ENCODE results near the gene NR2F6. TPM values are rescaled to one million over a fixed set of nuclear protein-coding genes. Genes with fewer than 3 reads are reported as not detected.
A peak's percentile ranks its signal among the peaks of the same experiment; 100 is the strongest.

NR2F6 gene
- polyA plus RNA-seq, 1 donor, result 61.1 TPM

DNA sequence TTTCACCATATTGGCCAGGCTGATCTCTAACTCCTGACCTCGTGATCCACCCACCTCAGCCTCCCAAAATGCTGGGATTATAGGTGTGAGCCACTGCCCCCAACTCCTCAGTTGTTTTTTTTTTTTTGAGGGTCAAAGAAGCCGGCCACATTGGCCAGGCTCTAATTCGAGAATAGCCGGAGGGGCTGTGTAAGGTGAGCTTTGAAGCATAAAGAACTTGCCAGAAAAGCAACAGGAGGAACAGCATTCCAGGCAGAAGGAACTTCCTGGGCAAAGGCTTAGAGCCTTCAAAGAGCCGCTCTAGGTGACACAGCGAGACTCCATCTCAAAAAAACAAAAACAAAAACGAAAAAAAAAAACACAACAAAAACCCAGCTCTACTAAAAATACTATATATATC is 20.3 kb upstream of the NR2F6 start:
- 60% methylated on average over 1 of the region's 7 CpGs for WGBS (ENCODE audit: insufficient coverage, low lambda C conversion rate)
- Histone ChIP-seq H3K4me1 (ENCODE audit: control insufficient read depth, insufficient read depth, low read length) (peaks cover 6% of the 10 kb centered on the region), H3K4me3 (ENCODE audit: low read length) (no peak overlapping the region), H3K27ac (ENCODE audit: low read length) (no peak overlapping the region), H3K27me3 (ENCODE audit: control insufficient read depth, insufficient read depth, low read length) (no peaks in the 10 kb centered on the region), H3K9me3 (ENCODE audit: control insufficient read depth, low read depth, low read length) (no peaks in the 10 kb centered on the region), H3K36me3 (ENCODE audit: control insufficient read depth, insufficient read depth, low read length) (peaks cover 8% of the 10 kb centered on the region)
- DNase-seq, result no peak

- H3K4me1 ChIP-seq (ENCODE audit: control insufficient read depth, insufficient read depth, low read length), result peaks cover 6% of the 10 kb centered on the region
- H3K36me3 ChIP-seq (ENCODE audit: control insufficient read depth, insufficient read depth, low read length), result peaks cover 5% of the 10 kb centered on the region
- peaks cover under 1% of the 10 kb centered on the region for H3K9me3 ChIP-seq (ENCODE audit: control insufficient read depth, low read depth, low read length)
- peak within 1 kb of the TSS; percentile 10 for H3K4me3 ChIP-seq (ENCODE audit: low read length)
- DNase-seq, result no peak
- H3K27ac ChIP-seq (ENCODE audit: low read length), result no peak within 1 kb of the TSS
- H3K27me3 ChIP-seq (ENCODE audit: control insufficient read depth, insufficient read depth, low read length), result no peaks in the 10 kb centered on the region
- 50% methylated on average over 2 of the region's 5 CpGs for WGBS (ENCODE audit: insufficient coverage, low lambda C conversion rate)
These were observed 18.9 kb upstream of the NR2F6 start, which contains the start of gene USHBP1 for GRCh38 chr19:17264641-17264979. Gene USHBP1 (minus strand): TSS chr19:17264745. CDS start chr19:17264299, 446 bp downstream.

GRCh38 chr19:17263712-17264640 is 18.3 kb upstream of the NR2F6 start:
- Histone ChIP-seq H3K27me3 (ENCODE audit: control insufficient read depth, insufficient read depth, low read length) (no peaks in the 10 kb centered on the region), H3K4me1 (ENCODE audit: control insufficient read depth, insufficient read depth, low read length) (peaks cover 6% of the 10 kb centered on the region), H3K27ac (ENCODE audit: low read length) (no peak overlapping the region), H3K4me3 (ENCODE audit: low read length) (peak overlapping the region; percentile 10), H3K9me3 (ENCODE audit: control insufficient read depth, low read depth, low read length) (peaks cover 7% of the 10 kb centered on the region), H3K36me3 (ENCODE audit: control insufficient read depth, insufficient read depth, low read length) (peaks cover 4% of the 10 kb centered on the region)
- DNase-seq, result no peak
- 86% methylated on average over 1 of the region's 23 CpGs for WGBS (ENCODE audit: insufficient coverage, low lambda C conversion rate)

- no peaks in the 10 kb centered on the region for H3K36me3 ChIP-seq (ENCODE audit: control insufficient read depth, insufficient read depth, low read length)
- no peak overlapping the region for H3K27ac ChIP-seq (ENCODE audit: low read length)
- no peak overlapping the region for H3K4me3 ChIP-seq (ENCODE audit: low read length)
- no peaks in the 10 kb centered on the region for H3K27me3 ChIP-seq (ENCODE audit: control insufficient read depth, insufficient read depth, low read length)
- H3K9me3 ChIP-seq (ENCODE audit: control insufficient read depth, low read depth, low read length), result peaks cover 7% of the 10 kb centered on the region
- no peaks in the 10 kb centered on the region for H3K4me1 ChIP-seq (ENCODE audit: control insufficient read depth, insufficient read depth, low read length)
- no peak for DNase-seq
- WGBS (ENCODE audit: insufficient coverage, low lambda C conversion rate), result no CpG with 5 or more reads among the region's 16 CpGs
These were observed 16.8 kb upstream of the NR2F6 start for GRCh38 chr19:17262557-17262956.

- Histone ChIP-seq H3K9me3 (ENCODE audit: control insufficient read depth, low read depth, low read length) (peaks cover 7% of the 10 kb centered on the region), H3K4me1 (ENCODE audit: control insufficient read depth, insufficient read depth, low read length) (no peaks in the 10 kb centered on the region), H3K27me3 (ENCODE audit: control insufficient read depth, insufficient read depth, low read length) (no peaks in the 10 kb centered on the region), H3K36me3 (ENCODE audit: control insufficient read depth, insufficient read depth, low read length) (no peaks in the 10 kb centered on the region), H3K4me3 (ENCODE audit: low read length) (no peak overlapping the region), H3K27ac (ENCODE audit: low read length) (no peak overlapping the region)
- DNase-seq, result peak; percentile 65 to 80
- WGBS (ENCODE audit: insufficient coverage, low lambda C conversion rate), result 36% methylated on average over 4 of the region's 15 CpGs
These were observed 15.2 kb upstream of the NR2F6 start for GRCh38 chr19:17260842-17261325.

DNA sequence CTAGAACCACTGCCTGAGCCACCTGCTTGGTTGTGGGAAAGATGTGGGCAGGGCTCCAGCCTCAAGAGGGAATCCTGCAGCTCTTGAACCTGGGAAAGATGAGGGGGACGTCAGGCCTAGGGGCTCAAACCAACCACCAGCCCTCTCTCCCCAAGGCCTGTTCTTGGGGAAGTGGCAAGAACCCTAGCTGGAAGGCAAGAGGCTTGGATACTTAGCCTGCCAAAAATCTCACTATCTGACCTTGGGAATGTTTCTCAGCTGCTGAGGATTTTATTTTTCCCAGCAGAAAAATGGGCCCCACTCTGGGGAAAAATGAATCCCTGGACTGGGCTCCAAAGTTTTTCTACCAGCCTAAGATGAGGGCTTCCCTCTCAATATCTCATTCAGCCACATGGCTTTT is 14.2 kb upstream of the NR2F6 start:
- no peak overlapping the region for H3K4me3 ChIP-seq (ENCODE audit: low read length)
- H3K9me3 ChIP-seq (ENCODE audit: control insufficient read depth, low read depth, low read length), result peaks cover 7% of the 10 kb centered on the region
- H3K4me1 ChIP-seq (ENCODE audit: control insufficient read depth, insufficient read depth, low read length), result no peaks in the 10 kb centered on the region
- H3K36me3 ChIP-seq (ENCODE audit: control insufficient read depth, insufficient read depth, low read length), result no peaks in the 10 kb centered on the region
- DNase-seq, result no peak
- H3K27me3 ChIP-seq (ENCODE audit: control insufficient read depth, insufficient read depth, low read length), result no peaks in the 10 kb centered on the region
- H3K27ac ChIP-seq (ENCODE audit: low read length), result no peak overlapping the region
- WGBS (ENCODE audit: insufficient coverage, low lambda C conversion rate), result no CpG with 5 or more reads among the region's 1 CpG

DNA sequence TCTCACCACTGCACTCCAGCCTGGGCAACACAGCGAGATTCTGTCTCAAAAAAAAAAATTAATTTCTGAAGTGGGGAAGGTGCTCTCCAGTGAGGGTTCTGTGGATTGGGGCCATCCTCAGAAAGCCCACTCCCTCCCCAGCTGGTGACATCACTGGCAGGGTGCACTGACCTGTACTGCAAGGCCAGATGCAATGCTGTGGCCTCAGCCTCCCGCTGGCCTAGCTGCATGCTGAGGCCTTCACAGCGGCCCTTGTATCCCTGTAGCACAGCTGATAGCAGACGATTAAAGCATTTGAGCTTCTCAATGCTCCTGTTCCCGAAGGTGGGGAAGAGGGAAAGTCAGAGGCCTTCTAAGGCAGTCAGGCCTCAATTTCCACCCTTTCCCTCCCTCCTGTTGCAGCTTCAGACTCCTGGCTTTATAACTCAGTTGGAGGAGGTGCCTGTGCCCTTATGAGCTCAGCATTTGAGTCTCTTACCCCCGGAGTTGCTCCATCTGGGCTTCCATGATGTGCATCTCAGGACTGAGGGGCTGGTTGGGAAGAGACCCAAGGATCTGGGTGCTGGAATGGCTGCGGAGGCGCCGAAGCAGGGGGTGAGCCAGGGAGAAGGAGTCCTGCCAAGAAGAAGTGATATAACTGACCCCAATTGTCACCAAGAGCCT is 13.5 kb upstream of the NR2F6 start:
- H3K27ac ChIP-seq (ENCODE audit: low read length), result no peak overlapping the region
- DNase-seq, result no peak
- peaks cover 7% of the 10 kb centered on the region for H3K9me3 ChIP-seq (ENCODE audit: control insufficient read depth, low read depth, low read length)
- H3K36me3 ChIP-seq (ENCODE audit: control insufficient read depth, insufficient read depth, low read length), result no peaks in the 10 kb centered on the region
- H3K4me1 ChIP-seq (ENCODE audit: control insufficient read depth, insufficient read depth, low read length), result no peaks in the 10 kb centered on the region
- H3K4me3 ChIP-seq (ENCODE audit: low read length), result no peak overlapping the region
- no peaks in the 10 kb centered on the region for H3K27me3 ChIP-seq (ENCODE audit: control insufficient read depth, insufficient read depth, low read length)
- WGBS (ENCODE audit: insufficient coverage, low lambda C conversion rate), result no CpG with 5 or more reads among the region's 9 CpGs

- no peak for DNase-seq
- no peaks in the 10 kb centered on the region for H3K27me3 ChIP-seq (ENCODE audit: control insufficient read depth, insufficient read depth, low read length)
- H3K27ac ChIP-seq (ENCODE audit: low read length), result no peak overlapping the region
- no CpG with 5 or more reads among the region's 3 CpGs for WGBS (ENCODE audit: insufficient coverage, low lambda C conversion rate)
- H3K36me3 ChIP-seq (ENCODE audit: control insufficient read depth, insufficient read depth, low read length), result no peaks in the 10 kb centered on the region
- peaks cover 7% of the 10 kb centered on the region for H3K9me3 ChIP-seq (ENCODE audit: control insufficient read depth, low read depth, low read length)
- H3K4me3 ChIP-seq (ENCODE audit: low read length), result no peak overlapping the region
- H3K4me1 ChIP-seq (ENCODE audit: control insufficient read depth, insufficient read depth, low read length), result no peaks in the 10 kb centered on the region
These were observed 10.4 kb upstream of the NR2F6 start for GRCh38 chr19:17256130-17256529.

GRCh38 chr19:17255150-17255621 is 9.5 kb upstream of the NR2F6 start:
- Histone ChIP-seq H3K4me1 (ENCODE audit: control insufficient read depth, insufficient read depth, low read length) (no peaks in the 10 kb centered on the region), H3K36me3 (ENCODE audit: control insufficient read depth, insufficient read depth, low read length) (no peaks in the 10 kb centered on the region), H3K27ac (ENCODE audit: low read length) (no peak overlapping the region), H3K9me3 (ENCODE audit: control insufficient read depth, low read depth, low read length) (peaks cover 7% of the 10 kb centered on the region), H3K27me3 (ENCODE audit: control insufficient read depth, insufficient read depth, low read length) (no peaks in the 10 kb centered on the region), H3K4me3 (ENCODE audit: low read length) (no peak overlapping the region)
- peak in 1 of 2 donors; percentile 16 for DNase-seq
- WGBS (ENCODE audit: insufficient coverage, low lambda C conversion rate), result 73% methylated on average over 2 of the region's 18 CpGs

GRCh38 chr19:17254636-17255035 is 8.9 kb upstream of the NR2F6 start:
- no peak overlapping the region for H3K4me3 ChIP-seq (ENCODE audit: low read length)
- H3K4me1 ChIP-seq (ENCODE audit: control insufficient read depth, insufficient read depth, low read length), result peaks cover 2% of the 10 kb centered on the region
- H3K27ac ChIP-seq (ENCODE audit: low read length), result no peak overlapping the region
- H3K36me3 ChIP-seq (ENCODE audit: control insufficient read depth, insufficient read depth, low read length), result no peaks in the 10 kb centered on the region
- H3K9me3 ChIP-seq (ENCODE audit: control insufficient read depth, low read depth, low read length), result peaks cover 7% of the 10 kb centered on the region
- H3K27me3 ChIP-seq (ENCODE audit: control insufficient read depth, insufficient read depth, low read length), result no peaks in the 10 kb centered on the region
- WGBS (ENCODE audit: insufficient coverage, low lambda C conversion rate), result no CpG with 5 or more reads among the region's 10 CpGs
- no peak for DNase-seq
